IPS-NIHi7 (cell line): Measurements from ENCODE around the gene PLB1.
"Not testable (repeated sequence)": the region's sequence is repeated elsewhere in the genome, so short reads cannot be mapped to it uniquely, and the experiment has no call there.

Experiments used
- DNase-seq: peaks from one replicate; pipeline ENCODE4 v3.0.0; 2012; ENCODE audit warnings: mixed read lengths; ENCODE audit errors: extremely low spot score

The PLB1 gene

DNA sequence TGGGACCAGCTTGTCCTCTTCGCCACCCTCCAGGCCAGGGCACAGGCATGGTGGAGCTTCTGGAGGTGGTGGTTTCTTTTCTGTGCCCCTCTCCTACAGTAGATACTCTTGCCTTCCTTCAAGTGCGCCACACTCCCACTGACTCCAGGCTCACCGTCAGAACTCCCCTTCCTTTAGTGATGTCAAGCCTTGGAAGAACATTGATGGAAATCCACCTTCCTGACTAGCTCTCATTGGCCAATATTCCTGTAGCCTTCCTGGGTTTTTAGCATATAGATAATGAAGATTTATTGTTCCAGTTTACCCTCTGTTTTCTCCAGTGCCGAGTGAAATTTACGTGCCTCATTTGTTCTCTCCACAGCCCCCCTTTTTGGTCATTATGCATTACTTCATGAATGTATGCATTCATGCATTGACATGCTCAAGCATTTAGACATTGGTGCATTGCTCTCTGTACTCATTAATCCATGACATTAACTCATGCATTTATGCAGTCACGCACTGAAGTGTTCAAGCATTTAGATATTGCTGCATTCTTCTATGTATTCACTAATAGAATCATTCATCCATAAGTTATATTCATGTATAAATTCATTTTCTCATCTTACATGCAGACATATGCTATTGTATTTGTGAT lies 37.3 kb downstream of the PLB1 start:
- no peak for DNase-seq

DNA sequence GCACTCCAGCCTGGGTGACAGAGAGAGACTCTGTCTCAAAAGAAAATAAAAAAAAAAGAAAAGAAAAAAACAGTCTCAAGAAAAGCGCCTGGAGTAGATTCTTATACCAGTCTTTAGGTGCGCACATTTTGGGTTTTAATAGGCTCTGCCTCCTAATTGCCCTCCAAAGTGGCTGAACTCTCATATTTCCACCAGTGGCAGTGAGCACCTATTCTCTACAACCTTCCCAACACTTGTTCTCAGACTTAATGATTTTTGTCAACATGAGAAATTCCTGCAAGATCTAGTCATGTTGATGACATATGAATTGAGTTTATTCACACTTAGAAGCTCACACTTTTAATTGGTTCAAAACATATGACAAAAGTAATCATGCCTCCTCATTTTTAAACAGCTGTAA lies 39.0 kb downstream of the PLB1 start:
- DNase-seq: no peak

- DNase-seq: no peak
Measured at GRCh38 chr2:28538134-28538533, 42.3 kb downstream of the PLB1 start.

GRCh38 chr2:28538652-28539051 lies 42.8 kb downstream of the PLB1 start:
- DNase-seq: no peak

- no peak for DNase-seq
Measured at GRCh38 chr2:28539118-28539541, 43.3 kb downstream of the PLB1 start.

DNA sequence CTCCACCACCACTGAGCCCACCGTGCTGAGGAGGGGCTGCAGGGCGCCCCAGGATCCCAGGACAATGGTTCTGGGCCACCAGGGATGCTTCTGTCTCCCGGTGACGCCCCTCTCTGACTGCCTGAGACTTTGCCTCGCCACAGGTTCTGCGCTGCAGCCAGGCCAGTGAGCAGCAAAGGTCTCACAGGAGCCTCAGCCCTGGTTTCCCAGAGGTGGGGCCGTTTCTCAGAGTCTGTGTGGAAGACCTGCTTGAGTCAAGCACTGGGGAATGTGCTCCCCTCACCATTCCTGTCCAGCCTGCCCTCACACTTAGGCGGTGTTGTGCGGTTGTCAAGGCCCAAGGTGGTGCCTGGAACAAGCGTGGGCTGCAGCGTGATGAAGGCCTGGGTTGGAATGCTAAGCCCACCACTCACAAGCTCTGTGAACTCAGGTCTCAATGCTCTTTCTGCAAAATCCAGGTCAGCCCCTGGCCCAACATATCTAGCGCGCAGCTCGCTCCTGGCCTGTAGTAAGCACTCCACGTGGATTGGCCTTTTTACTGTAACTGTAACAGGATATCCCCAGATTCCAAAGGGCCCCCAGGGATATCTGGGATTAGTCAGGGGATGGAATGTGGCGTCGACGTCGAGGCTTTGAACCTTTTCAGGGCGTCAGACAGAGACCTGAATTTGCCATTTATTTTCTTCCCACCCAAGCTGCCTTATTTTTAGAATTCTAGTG lies 47.6 kb downstream of the PLB1 start:
- no peak for DNase-seq

DNA sequence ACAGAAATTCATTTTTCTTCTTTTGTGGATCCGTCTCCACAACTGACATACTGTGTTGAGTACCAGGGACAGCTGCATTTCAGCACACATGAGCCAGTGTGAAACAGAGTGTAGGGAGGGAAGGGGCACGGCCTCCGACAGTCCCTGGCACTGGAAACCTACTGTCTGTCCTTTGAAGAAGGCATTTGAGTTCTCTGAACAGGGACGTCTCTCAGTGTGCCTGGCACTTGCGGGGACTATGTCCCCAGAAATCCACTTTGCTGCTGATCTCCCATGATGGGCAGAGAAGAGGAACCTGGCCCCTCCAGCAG lies 48.1 kb downstream of the PLB1 start:
- no peak for DNase-seq

DNA sequence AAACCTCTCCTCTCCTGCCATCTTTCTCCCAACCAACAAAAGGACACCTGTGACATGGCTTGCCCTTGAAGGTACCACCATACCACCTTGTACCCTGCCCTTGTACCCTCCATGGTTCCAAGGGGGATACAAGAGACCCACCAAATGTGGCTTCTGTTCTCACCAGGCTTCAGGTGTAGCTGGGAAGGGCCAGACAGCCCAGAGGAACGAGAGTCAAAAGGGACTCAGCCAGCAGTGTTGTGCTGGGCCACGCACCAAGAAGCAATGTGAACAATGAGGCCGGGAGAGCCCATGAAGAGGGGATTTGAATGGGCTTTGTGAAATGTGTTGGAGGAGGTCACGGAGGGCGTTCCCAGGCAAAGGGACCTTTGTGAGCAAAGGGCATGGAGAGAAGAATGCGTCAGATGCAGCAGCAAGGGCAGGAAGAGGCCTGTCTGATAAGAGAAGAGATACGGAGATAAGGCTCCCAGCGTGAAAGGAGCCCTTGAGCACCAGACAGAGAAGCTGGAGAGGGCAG lies 48.6 kb downstream of the PLB1 start:
- peak; percentile 45 for DNase-seq

- no peak for DNase-seq
Measured at GRCh38 chr2:28544922-28545589, 49.2 kb downstream of the PLB1 start.

GRCh38 chr2:28545590-28546200 lies 49.8 kb downstream of the PLB1 start:
- DNase-seq: no peak

GRCh38 chr2:28546242-28546641 lies 50.4 kb downstream of the PLB1 start:
- no peak for DNase-seq

DNA sequence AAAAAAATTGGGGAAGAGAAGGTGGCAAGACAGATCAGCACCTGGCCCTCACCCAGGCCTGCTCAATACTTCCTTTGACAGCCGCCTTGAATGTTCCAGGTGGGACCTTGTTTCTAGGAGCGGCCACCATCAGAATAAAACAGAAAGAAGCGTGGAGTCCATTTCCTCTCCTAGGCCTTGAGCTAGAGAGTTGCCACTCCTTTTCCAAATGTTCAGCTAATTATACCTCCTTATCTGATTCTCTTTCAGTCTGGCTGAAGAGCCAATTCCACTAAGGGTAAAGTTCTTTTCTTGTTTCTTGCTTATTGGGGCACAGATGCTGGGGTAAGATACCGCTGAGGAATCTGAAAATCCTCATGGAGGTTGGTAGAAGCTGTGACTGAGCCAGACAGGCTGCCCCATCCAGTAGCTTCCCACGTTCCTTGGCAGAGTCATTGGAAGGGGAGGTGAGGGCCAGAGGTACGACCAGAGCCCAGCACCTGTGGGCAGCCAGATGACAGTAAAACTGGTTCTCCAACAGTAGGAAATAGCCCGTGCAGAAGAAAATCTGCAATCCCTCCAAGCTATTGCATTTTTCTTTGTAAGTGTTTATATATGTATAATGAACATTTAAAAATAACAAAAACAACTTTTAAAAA lies 51.5 kb downstream of the PLB1 start:
- DNase-seq: no peak

DNA sequence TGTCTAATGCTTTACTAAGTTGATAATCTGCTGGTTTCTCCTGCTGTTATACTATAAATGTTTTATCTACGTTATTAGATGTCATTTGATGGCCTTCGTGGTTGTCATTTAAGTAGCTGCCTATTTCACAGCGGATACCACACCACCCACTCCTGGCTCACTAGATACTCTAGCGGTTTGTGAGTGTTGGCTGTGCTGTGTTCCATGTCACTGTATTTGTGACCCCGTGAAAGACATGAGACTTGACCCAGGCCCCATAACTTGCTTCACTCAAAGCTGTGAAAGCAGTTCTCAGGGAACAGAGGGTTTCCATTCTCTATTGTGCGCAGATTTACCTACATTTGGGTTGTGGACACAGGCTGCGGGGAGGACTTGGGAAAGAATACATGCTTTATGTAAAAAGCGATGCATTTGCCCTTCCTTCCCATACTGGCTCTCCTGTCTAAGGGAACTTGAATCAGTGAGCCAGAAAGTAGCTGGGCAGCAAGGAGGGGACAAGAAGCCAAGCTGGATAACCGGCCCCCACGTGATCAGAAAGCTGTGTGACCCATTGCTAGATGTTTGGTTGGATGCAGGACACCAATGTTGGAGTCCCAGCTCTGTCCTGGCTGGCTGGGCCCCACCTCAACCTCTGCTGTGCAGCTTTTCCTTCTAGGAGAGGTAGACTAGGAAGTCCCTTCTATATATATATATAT lies 52.2 kb downstream of the PLB1 start:
- DNase-seq: no peak

DNA sequence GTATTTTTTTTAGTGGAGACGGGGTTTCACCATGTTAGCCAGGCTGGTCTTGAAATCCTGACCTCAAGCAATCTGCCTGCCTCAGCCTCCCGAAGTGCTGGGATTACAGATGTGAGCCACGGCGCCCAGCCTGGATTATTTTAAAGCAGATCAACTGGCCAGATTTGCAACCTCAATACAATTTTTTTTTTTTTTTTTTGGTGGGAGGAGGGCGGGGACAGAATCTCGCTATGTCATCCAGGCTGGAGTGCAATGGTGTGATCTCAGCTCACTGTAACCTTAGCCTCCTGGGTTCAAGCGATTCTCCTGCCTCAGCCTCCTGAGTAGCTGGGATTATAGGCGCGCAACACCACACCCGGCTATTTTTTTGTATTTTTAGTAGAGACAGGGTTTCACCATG lies 54.5 kb downstream of the PLB1 start:
- DNase-seq: not testable (repeated sequence)

GRCh38 chr2:28552045-28552823 lies 56.4 kb downstream of the PLB1 start:
- DNase-seq: no peak

GRCh38 chr2:28556303-28556702 lies 60.4 kb downstream of the PLB1 start:
- no peak for DNase-seq

- DNase-seq: no peak
Measured at GRCh38 chr2:28557389-28558131, 61.7 kb downstream of the PLB1 start.

DNA sequence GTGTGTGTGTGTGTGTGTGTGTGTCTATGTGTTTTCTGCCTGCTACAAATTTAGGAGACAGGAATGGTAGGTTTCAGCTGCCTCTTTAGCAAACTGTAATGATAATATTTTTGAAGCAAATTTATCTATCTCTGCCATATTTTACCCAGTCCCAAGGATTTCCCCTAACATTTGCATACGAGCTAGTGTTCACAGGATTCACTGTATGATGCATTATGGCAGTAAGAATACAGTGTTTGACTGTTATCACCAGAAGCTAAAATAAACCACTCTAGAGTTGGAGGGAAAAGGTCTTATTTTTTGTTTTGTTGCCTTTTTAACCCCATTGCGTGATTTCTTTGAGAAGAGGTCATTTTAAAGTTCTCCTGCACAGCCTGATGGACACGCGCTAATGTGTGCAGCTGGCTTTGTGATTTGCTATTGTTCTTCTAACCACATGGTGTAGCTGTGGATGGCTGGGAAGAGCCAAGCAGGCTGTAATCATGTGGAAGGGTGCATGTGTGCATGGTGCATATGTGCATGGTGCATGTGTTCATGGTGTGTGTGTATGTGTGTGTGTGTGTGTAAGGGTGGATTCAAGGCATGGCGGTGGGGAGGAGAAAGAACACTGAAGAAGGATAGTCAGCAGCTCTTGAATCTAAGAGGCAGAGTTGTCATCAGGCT lies 62.4 kb downstream of the PLB1 start:
- DNase-seq: no peak

DNA sequence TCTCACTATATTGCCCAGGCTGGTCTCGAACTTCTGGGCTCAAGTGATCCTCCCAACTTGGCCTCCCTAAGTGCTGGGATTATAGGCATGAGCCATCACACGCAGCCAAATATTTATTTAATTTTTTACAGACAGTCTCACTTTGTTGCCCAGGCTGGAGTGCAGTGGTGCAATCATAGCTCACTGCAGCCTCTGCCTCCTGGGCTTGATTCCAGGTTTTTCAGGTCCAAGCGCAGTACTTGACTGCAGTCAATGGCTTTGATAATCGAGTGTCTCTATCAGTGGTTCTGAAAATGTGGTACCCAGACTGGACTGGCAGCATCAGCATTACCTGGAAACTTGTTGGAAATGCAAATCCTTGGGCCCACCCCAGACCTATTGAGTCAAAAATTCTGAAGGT lies 63.1 kb downstream of the PLB1 start:
- DNase-seq: no peak
